ENCODE data around the gene MANSC1. TPM values are rescaled to one million over a fixed set of nuclear protein-coding genes. Genes with fewer than 3 reads are reported as not detected.

The MANSC1 gene
- total RNA-seq, 4 donors from 2014 or later: 9.0 to 39.2 (median 17.2) TPM

- H3K4me3 ChIP-seq (ENCODE audit: low read depth, poor library complexity, severe bottlenecking): no peak overlapping the region
- intact Hi-C loops (cut with DNase I; ENCODE audit: low total_unique reads): no loop called here
- no peak for DNase-seq (ENCODE audit: low spot score in 2 of 2)
- no peak for TF ChIP-seq POLR2A (IDR thresholded peaks at IDR 0.05)
- no peak for TF ChIP-seq CTCF (IDR thresholded peaks at IDR 0.05)
- WGBS, 2 donors: 55 to 59% methylated on average over 3 of the region's 3 CpGs
These were observed 924 bp upstream of the MANSC1 start for GRCh38 chr12:12350868-12351463.

- intact Hi-C loops (cut with DNase I; ENCODE audit: low total_unique reads): loop anchor here (10.0 kb wide), 1 partner anchor 264 kb away; the partner anchor contains the start of gene BCL2L14
- DNase-seq (ENCODE audit: low spot score in 2 of 2): peak in 1 of 2 donors; percentile 60
- 80 to 84% methylated on average over 8 of the region's 8 CpGs for WGBS, 2 donors
- TF ChIP-seq POLR2A (IDR thresholded peaks at IDR 0.05) (no peak), CTCF (IDR thresholded peaks at IDR 0.05) (no peak)
- no peak overlapping the region for H3K4me3 ChIP-seq (ENCODE audit: low read depth, poor library complexity, severe bottlenecking)
These were observed 11.4 kb downstream of the MANSC1 start for GRCh38 chr12:12338527-12339168.

GRCh38 chr12:12336511-12336910, 13.5 kb downstream of the MANSC1 start:
- TF ChIP-seq POLR2A (IDR thresholded peaks at IDR 0.05): no peak
- no peak for TF ChIP-seq CTCF (IDR thresholded peaks at IDR 0.05)
- intact Hi-C loops (cut with DNase I; ENCODE audit: low total_unique reads): loop anchor here (10.0 kb wide), 1 partner anchor 262 kb away; the partner anchor contains the start of gene BCL2L14
- WGBS, 2 donors: 95% methylated on average over 1 of the region's 1 CpG
- H3K4me3 ChIP-seq (ENCODE audit: low read depth, poor library complexity, severe bottlenecking): no peak overlapping the region
- peak in 1 of 2 donors; percentile 59 for DNase-seq (ENCODE audit: low spot score in 2 of 2)

GRCh38 chr12:12336049-12336411, 14.0 kb downstream of the MANSC1 start:
- no peak for DNase-seq (ENCODE audit: low spot score in 2 of 2)
- no peak overlapping the region for H3K4me3 ChIP-seq (ENCODE audit: low read depth, poor library complexity, severe bottlenecking)
- 85 to 91% methylated on average over 5 of the region's 5 CpGs for WGBS, 2 donors
- intact Hi-C loops (cut with DNase I; ENCODE audit: low total_unique reads): loop anchor here (10.0 kb wide), 1 partner anchor 261 kb away; the partner anchor contains the start of gene BCL2L14
- TF ChIP-seq POLR2A (IDR thresholded peaks at IDR 0.05): no peak
- no peak for TF ChIP-seq CTCF (IDR thresholded peaks at IDR 0.05)

GRCh38 chr12:12334367-12335040, 15.5 kb downstream of the MANSC1 start:
- no peak overlapping the region for H3K4me3 ChIP-seq (ENCODE audit: low read depth, poor library complexity, severe bottlenecking)
- peak in 1 of 2 donors; percentile 87 for DNase-seq (ENCODE audit: low spot score in 2 of 2)
- TF ChIP-seq CTCF (IDR thresholded peaks at IDR 0.05) (peak in 1 of 3 donors; percentile 68), POLR2A (IDR thresholded peaks at IDR 0.05) (no peak)
- intact Hi-C loops (cut with DNase I; ENCODE audit: low total_unique reads): loop anchor here (10.0 kb wide), 1 partner anchor 260 kb away; the partner anchor contains the start of gene BCL2L14
- 28 to 31% methylated on average over 10 of the region's 10 CpGs for WGBS, 2 donors
